ENCODE measurements around the gene VGLL4. TPM values are rescaled to one million over a fixed set of nuclear protein-coding genes. Genes with fewer than 3 reads are reported as not detected.

Gene VGLL4
- total RNA-seq, 2 donors from 2014 or later, result 47.5 to 49.7 TPM

- DNase-seq, result peak; percentile 32
- Histone ChIP-seq H3K9ac (ENCODE audit: extremely low read depth, low read length, poor library complexity, severe bottlenecking) (no peak overlapping the region), H3K4me3 (ENCODE audit: low read length) (no peak overlapping the region), H3K4me1 (ENCODE audit: control insufficient read depth, insufficient read depth, low read length) (no peaks in the 10 kb centered on the region), H3K27ac (ENCODE audit: low read depth, low read length) (no peak overlapping the region), H3K36me3 (ENCODE audit: control insufficient read depth, insufficient read depth, low read length) (peaks cover 6% of the 10 kb centered on the region), H3K27me3 (ENCODE audit: control insufficient read depth, insufficient read depth, low read length, poor library complexity, severe bottlenecking) (no peaks in the 10 kb centered on the region), H3K9me3 (ENCODE audit: control insufficient read depth, low read length) (no peaks in the 10 kb centered on the region)
- no peaks in the 10 kb centered on the region for H3K9me3 Mint-ChIP-seq
- H3K36me3 Mint-ChIP-seq (ENCODE audit: low read depth), result peaks cover 27% of the 10 kb centered on the region
- no peak overlapping the region for H3K27ac Mint-ChIP-seq
- no peak overlapping the region for H3K4me3 Mint-ChIP-seq
- TF ChIP-seq CTCF (conservative IDR thresholded peaks at IDR 0.05), result no peak
- 91 to 96% methylated on average over 11 to 13 of the region's 14 CpGs for WGBS, 2 experiments (ENCODE audit: insufficient coverage in 1 of 2, insufficient read length in 1 of 2)
- no peaks in the 10 kb centered on the region for H3K4me1 Mint-ChIP-seq
- H3K27me3 Mint-ChIP-seq (ENCODE audit: insufficient read depth), result no peaks in the 10 kb centered on the region
Measured at GRCh38 chr3:11680509-11680908, 36.8 kb upstream of the VGLL4 start.

- H3K4me1 Mint-ChIP-seq, result no peaks in the 10 kb centered on the region
- no peak for TF ChIP-seq CTCF (conservative IDR thresholded peaks at IDR 0.05)
- Histone ChIP-seq H3K36me3 (ENCODE audit: control insufficient read depth, insufficient read depth, low read length) (peaks cover 6% of the 10 kb centered on the region), H3K4me3 (ENCODE audit: low read length) (no peak overlapping the region), H3K9ac (ENCODE audit: extremely low read depth, low read length, poor library complexity, severe bottlenecking) (no peak overlapping the region), H3K4me1 (ENCODE audit: control insufficient read depth, insufficient read depth, low read length) (no peaks in the 10 kb centered on the region), H3K9me3 (ENCODE audit: control insufficient read depth, low read length) (no peaks in the 10 kb centered on the region), H3K27me3 (ENCODE audit: control insufficient read depth, insufficient read depth, low read length, poor library complexity, severe bottlenecking) (no peaks in the 10 kb centered on the region), H3K27ac (ENCODE audit: low read depth, low read length) (no peak overlapping the region)
- DNase-seq, result no peak
- peaks cover 24% of the 10 kb centered on the region for H3K36me3 Mint-ChIP-seq (ENCODE audit: low read depth)
- no peaks in the 10 kb centered on the region for H3K9me3 Mint-ChIP-seq
- 92 to 100% methylated on average over 5 of the region's 5 CpGs for WGBS, 2 experiments (ENCODE audit: insufficient coverage in 1 of 2, insufficient read length in 1 of 2)
- no peak overlapping the region for H3K4me3 Mint-ChIP-seq
- no peaks in the 10 kb centered on the region for H3K27me3 Mint-ChIP-seq (ENCODE audit: insufficient read depth)
- H3K27ac Mint-ChIP-seq, result no peak overlapping the region
Measured at GRCh38 chr3:11679964-11680363, 36.2 kb upstream of the VGLL4 start.

GRCh38 chr3:11672363-11672762 is 28.6 kb upstream of the VGLL4 start:
- TF ChIP-seq CTCF (conservative IDR thresholded peaks at IDR 0.05), result no peak
- peaks cover 4% of the 10 kb centered on the region for H3K36me3 Mint-ChIP-seq (ENCODE audit: low read depth)
- 87% methylated on average over 3 of the region's 3 CpGs; no CpG with 5 or more reads in 1 of the 2 experiments for WGBS, 2 experiments (ENCODE audit: insufficient coverage in 1 of 2, insufficient read length in 1 of 2)
- DNase-seq, result no peak
- no peaks in the 10 kb centered on the region for H3K4me1 ChIP-seq (ENCODE audit: control insufficient read depth, insufficient read depth, low read length)
- no peaks in the 10 kb centered on the region for H3K27me3 Mint-ChIP-seq (ENCODE audit: insufficient read depth)
- no peaks in the 10 kb centered on the region for H3K27me3 ChIP-seq (ENCODE audit: control insufficient read depth, insufficient read depth, low read length, poor library complexity, severe bottlenecking)
- H3K4me3 Mint-ChIP-seq, result no peak overlapping the region
- H3K27ac ChIP-seq (ENCODE audit: low read depth, low read length), result no peak overlapping the region
- no peak overlapping the region for H3K27ac Mint-ChIP-seq
- H3K9me3 ChIP-seq (ENCODE audit: control insufficient read depth, low read length), result no peaks in the 10 kb centered on the region
- no peak overlapping the region for H3K4me3 ChIP-seq (ENCODE audit: low read length)
- H3K4me1 Mint-ChIP-seq, result peaks cover 8% of the 10 kb centered on the region
- H3K36me3 ChIP-seq (ENCODE audit: control insufficient read depth, insufficient read depth, low read length), result no peaks in the 10 kb centered on the region
- H3K9me3 Mint-ChIP-seq, result no peaks in the 10 kb centered on the region
- H3K9ac ChIP-seq (ENCODE audit: extremely low read depth, low read length, poor library complexity, severe bottlenecking), result no peak overlapping the region
